DND-41 (cell line): Measurements from ENCODE around the gene DKK2.

Experiments
- ATAC-seq: fragments of 200-7000 bp; cut with Tn5 transposase; 3 replicates; pipeline ENCODE4 v1.9.1; 2021; ENCODE audit warnings: low read depth; ENCODE audit not compliant: insufficient read depth
- DNase-seq: peaks from one replicate; pipeline ENCODE4 v3.0.0-alpha.2; 2020
- H2AFZ ChIP-seq: 2 replicates; pipeline ENCODE4 v1.6.0; 2012; ENCODE audit warnings: low read depth, low read length
- H3K27ac ChIP-seq: 2 replicates; pipeline ENCODE4 v1.5.1; 2012; ENCODE audit warnings: low read length, inconsistent platforms
- H3K27me3 ChIP-seq: fragments of 200-600 bp; sonication (generic); 2 replicates; pipeline ENCODE4 v1.6.0; 2012; ENCODE audit warnings: low read length, mild to moderate bottlenecking, inconsistent platforms; ENCODE audit not compliant: insufficient read depth, poor library complexity
- H3K36me3 ChIP-seq: 2 replicates; pipeline ENCODE4 v1.5.1; 2012; ENCODE audit warnings: low read length, inconsistent platforms; ENCODE audit not compliant: insufficient read depth
- H3K4me1 ChIP-seq: 2 replicates; pipeline ENCODE4 v1.5.1; 2012; ENCODE audit warnings: mild to moderate bottlenecking, low read length; ENCODE audit not compliant: insufficient read depth
- H3K4me2 ChIP-seq: 2 replicates; pipeline ENCODE4 v1.6.0; 2012; ENCODE audit warnings: mild to moderate bottlenecking, moderate library complexity, low read length, inconsistent platforms; ENCODE audit not compliant: insufficient read depth
- H3K4me3 ChIP-seq, 2 experiments: fragments of 200-600 bp in 1 of 2; shearing (Covaris generic) in 1 of 2; 2 replicates each; pipeline ENCODE4 v1.5.1; 2012 to 2016; ENCODE audit warnings: inconsistent platforms in 2 of 2, low read length in 2 of 2, mild to moderate bottlenecking in 2 of 2, low read depth in 1 of 2, moderate library complexity in 1 of 2
- H3K79me2 ChIP-seq: 2 replicates; pipeline ENCODE4 v1.6.0; 2012; ENCODE audit warnings: low read length, inconsistent platforms; ENCODE audit not compliant: insufficient read depth
- H3K9ac ChIP-seq: 2 replicates; pipeline ENCODE4 v1.6.0; 2012; ENCODE audit warnings: low read depth, mild to moderate bottlenecking, inconsistent platforms, low read length, moderate library complexity
- H3K9me3 ChIP-seq: 2 replicates; pipeline ENCODE4 v1.5.1; 2012; ENCODE audit warnings: low read length, moderate library complexity, mild to moderate bottlenecking, inconsistent platforms; ENCODE audit not compliant: insufficient read depth, severe bottlenecking
- H4K20me1 ChIP-seq: 2 replicates; pipeline ENCODE4 v1.6.0; 2012; ENCODE audit warnings: low read length; ENCODE audit not compliant: insufficient read depth
- EZH2 ChIP-seq: IDR thresholded peaks from 3 replicates; pipeline ENCODE4 v1.6.1; 2012; ENCODE audit warnings: borderline replicate concordance, low read depth, mild to moderate bottlenecking, moderate library complexity, low read length, inconsistent platforms; ENCODE audit not compliant: severe bottlenecking
- TF ChIP-seq, protein P1 (sequence below): IDR thresholded peaks from 2 replicates; pipeline ENCODE4 v1.5.1; 2012; ENCODE audit warnings: borderline replicate concordance, low read length, moderate library complexity, mild to moderate bottlenecking; ENCODE audit not compliant: poor library complexity, severe bottlenecking; ENCODE audit errors: extremely low read depth

Gene DKK2

DNA sequence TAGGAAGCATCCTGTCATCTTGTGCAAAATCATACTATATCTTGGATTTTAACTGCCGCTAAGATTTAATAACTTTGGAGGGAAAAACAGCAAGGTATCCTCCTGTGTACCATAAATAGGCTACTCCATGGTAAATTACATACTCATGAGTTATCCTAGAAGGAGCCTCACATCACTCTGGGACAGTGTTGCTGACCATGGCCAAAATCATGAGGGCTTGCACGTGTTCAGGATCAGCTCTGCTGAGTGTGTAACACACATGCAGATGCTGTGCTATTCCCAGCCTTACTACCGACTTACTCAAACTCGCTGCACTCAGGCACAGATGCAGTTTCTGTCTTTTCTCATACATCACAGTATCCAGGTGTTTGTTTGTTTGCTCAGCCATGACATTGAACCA is 56.6 kb downstream of the DKK2 start:
- TF ChIP-seq, protein P1, sequence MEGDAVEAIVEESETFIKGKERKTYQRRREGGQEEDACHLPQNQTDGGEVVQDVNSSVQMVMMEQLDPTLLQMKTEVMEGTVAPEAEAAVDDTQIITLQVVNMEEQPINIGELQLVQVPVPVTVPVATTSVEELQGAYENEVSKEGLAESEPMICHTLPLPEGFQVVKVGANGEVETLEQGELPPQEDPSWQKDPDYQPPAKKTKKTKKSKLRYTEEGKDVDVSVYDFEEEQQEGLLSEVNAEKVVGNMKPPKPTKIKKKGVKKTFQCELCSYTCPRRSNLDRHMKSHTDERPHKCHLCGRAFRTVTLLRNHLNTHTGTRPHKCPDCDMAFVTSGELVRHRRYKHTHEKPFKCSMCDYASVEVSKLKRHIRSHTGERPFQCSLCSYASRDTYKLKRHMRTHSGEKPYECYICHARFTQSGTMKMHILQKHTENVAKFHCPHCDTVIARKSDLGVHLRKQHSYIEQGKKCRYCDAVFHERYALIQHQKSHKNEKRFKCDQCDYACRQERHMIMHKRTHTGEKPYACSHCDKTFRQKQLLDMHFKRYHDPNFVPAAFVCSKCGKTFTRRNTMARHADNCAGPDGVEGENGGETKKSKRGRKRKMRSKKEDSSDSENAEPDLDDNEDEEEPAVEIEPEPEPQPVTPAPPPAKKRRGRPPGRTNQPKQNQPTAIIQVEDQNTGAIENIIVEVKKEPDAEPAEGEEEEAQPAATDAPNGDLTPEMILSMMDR = no peak
- TF ChIP-seq EZH2 = no peak
- no peak for ATAC-seq
- no peak overlapping the region for H3K4me3 ChIP-seq
- peaks cover 3% of the 10 kb centered on the region for H3K27me3 ChIP-seq
- no peaks in the 10 kb centered on the region for H4K20me1 ChIP-seq
- no peak overlapping the region for H2AFZ ChIP-seq
- no peaks in the 10 kb centered on the region for H3K4me1 ChIP-seq
- no peak overlapping the region for H3K27ac ChIP-seq
- H3K9me3 ChIP-seq = no peaks in the 10 kb centered on the region
- H3K79me2 ChIP-seq = no peaks in the 10 kb centered on the region
- no peak for DNase-seq
- H3K36me3 ChIP-seq = no peaks in the 10 kb centered on the region
- no peak overlapping the region for H3K4me2 ChIP-seq
- H3K9ac ChIP-seq = no peak overlapping the region

DNA sequence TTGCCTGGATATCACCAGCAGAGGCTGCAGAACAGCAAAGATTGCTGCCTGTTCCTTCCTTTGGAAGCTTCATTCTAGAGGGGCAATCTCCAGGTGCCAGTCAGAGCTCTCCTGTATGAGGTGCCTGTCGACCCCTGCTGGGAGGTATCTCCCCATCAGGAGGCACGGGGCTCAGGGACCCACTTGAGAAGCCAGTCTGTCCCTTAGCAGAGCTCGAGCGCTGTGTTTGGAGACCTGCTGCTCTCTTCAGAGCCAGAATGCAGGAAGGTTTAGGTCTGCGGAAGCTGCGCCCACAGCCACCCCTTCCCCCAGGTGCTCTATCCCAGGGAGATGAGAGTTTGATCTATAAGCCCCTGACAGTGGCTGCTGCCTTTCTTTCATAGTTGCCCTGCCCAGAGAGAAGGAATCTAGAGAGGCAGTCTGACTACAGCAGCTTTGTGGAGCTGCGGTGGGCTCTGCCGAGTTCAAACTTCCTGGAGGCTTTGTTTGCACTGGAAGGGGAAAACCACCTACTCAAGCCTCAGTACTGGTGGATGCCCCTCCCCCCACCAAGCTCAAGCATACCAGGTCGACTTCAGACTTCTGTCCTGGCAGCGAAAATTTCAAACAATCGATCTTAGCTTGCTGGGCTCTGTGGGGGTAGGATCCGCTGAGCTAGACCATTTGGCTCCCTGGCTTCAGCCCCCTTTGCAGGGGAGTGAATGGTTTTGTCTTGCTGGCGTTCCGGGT is 57.9 kb downstream of the DKK2 start:
- Histone ChIP-seq H3K9me3 (no peaks in the 10 kb centered on the region), H3K4me1 (no peaks in the 10 kb centered on the region), H3K27ac (no peak overlapping the region), H3K4me2 (no peak overlapping the region), H3K4me3 (no peak overlapping the region), H2AFZ (no peak overlapping the region), H3K36me3 (no peaks in the 10 kb centered on the region), H4K20me1 (no peaks in the 10 kb centered on the region), H3K79me2 (no peaks in the 10 kb centered on the region), H3K9ac (no peak overlapping the region), H3K27me3 (peaks cover 3% of the 10 kb centered on the region)
- ATAC-seq (no peak), DNase-seq (no peak)
- TF ChIP-seq, protein P1 = no peak
- TF ChIP-seq EZH2 = no peak

DNA sequence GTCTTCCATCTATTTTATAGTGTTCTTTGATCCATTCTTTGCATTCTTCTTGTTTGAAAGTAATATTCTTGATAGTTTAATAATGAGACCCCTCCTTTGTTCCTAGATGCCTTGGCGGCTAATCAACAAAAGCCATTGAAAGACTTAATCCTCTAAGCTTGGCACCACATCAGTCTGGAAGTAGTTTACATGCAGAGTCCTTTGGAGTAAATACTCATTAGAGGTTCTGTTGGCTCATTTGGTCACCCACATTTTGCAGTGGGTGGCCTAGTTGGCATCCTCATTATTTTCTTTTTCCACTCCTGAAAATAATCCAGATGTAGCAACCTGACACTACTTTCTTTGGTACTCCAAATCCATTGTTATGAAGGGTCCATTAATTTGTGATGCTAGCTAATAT is 64.5 kb downstream of the DKK2 start:
- no peaks in the 10 kb centered on the region for H4K20me1 ChIP-seq
- TF ChIP-seq, protein P1 = no peak
- no peak for TF ChIP-seq EZH2
- ATAC-seq (no peak), DNase-seq (no peak)
- no peaks in the 10 kb centered on the region for H3K79me2 ChIP-seq
- no peak overlapping the region for H3K27ac ChIP-seq
- H2AFZ ChIP-seq = no peak overlapping the region
- H3K36me3 ChIP-seq = no peaks in the 10 kb centered on the region
- no peaks in the 10 kb centered on the region for H3K9me3 ChIP-seq
- no peaks in the 10 kb centered on the region for H3K27me3 ChIP-seq
- no peak overlapping the region for H3K4me2 ChIP-seq
- no peaks in the 10 kb centered on the region for H3K4me1 ChIP-seq
- H3K4me3 ChIP-seq = no peak overlapping the region
- no peak overlapping the region for H3K9ac ChIP-seq

DNA sequence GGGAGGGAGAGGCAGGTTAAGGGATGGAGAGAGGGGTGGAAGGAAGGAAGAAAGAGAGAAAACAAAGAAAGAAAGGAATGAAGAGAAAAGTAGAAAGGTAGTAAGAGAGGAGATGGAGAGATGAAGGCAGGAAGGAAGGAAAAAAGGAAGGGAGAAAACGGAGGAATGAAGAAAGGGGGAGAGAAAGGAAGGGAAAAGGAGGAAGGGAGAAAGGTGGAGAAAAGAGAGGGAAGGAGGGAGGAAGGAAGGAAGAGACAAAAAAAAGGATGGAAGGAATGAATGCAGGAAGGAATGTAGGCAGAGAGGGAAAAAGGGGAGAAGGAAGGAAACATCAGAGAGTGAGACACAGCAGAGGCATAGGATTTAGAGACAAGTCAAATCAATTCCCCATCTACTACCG is 68.2 kb downstream of the DKK2 start:
- no peak for ATAC-seq

More for the DNA sequence above, 68.2 kb downstream of the DKK2 start:
- TF ChIP-seq, protein P1 = no peak
- Histone ChIP-seq H3K27ac (no peak overlapping the region), H3K4me2 (no peak overlapping the region), H4K20me1 (no peaks in the 10 kb centered on the region), H3K4me3 (no peak overlapping the region), H2AFZ (no peak overlapping the region), H3K9ac (no peak overlapping the region), H3K9me3 (no peaks in the 10 kb centered on the region), H3K79me2 (no peaks in the 10 kb centered on the region), H3K27me3 (no peaks in the 10 kb centered on the region), H3K36me3 (no peaks in the 10 kb centered on the region), H3K4me1 (no peaks in the 10 kb centered on the region)
- no peak for DNase-seq
